Type B pancreatic cell (in vitro differentiated cells): ENCODE measurements around the gene FAM32A. TPM values are rescaled to one million over a fixed set of nuclear protein-coding genes. Genes with fewer than 3 reads are reported as not detected.

Experiments used
- DNase-seq: peaks from one replicate; pipeline ENCODE4 v3.0.0; 2021; ENCODE audit warnings: mixed read lengths; ENCODE audit not compliant: unreplicated experiment; ENCODE audit errors: extremely low spot score
- H3K27ac Mint-ChIP-seq: 2 replicates; pipeline ENCODE4 v1.8.0; 2021; ENCODE audit warnings: mild to moderate bottlenecking, mixed read lengths
- H3K27me3 Mint-ChIP-seq: 2 replicates; pipeline ENCODE4 v1.8.0; 2021; ENCODE audit warnings: mixed read lengths
- H3K36me3 Mint-ChIP-seq: 2 replicates; pipeline ENCODE4 v1.8.0; 2021; ENCODE audit warnings: mixed read lengths
- H3K4me1 Mint-ChIP-seq: one replicate; pipeline ENCODE4 v1.8.0; 2021; ENCODE audit warnings: mixed read lengths; ENCODE audit not compliant: unreplicated experiment
- H3K4me3 Mint-ChIP-seq: 2 replicates; pipeline ENCODE4 v1.8.0; 2021; ENCODE audit warnings: mild to moderate bottlenecking, mixed read lengths
- H3K9me3 Mint-ChIP-seq: 2 replicates; pipeline ENCODE4 v1.8.0; 2021; ENCODE audit warnings: mixed read lengths
- CTCF ChIP-seq: fragments of 200-600 bp; sonication (generic); conservative IDR thresholded peaks from 2 replicates; pipeline ENCODE4 v1.5.0; 2021; ENCODE audit warnings: antibody characterized with exemption, mild to moderate bottlenecking
- long read RNA-seq: library from polyadenylated mRNA; unstranded; transcript quantifications from one replicate; pipeline ENCODE4 v2.0.0, GENCODE V29; 2020
- total RNA-seq: library from RNA; stranded (reverse); gene quantifications from 2 replicates; pipeline ENCODE4 v1.2.1, GENCODE V29; 2021; ENCODE audit warnings: low replicate concordance

The FAM32A gene
- 84.6 and 89.0 TPM in 2 replicates for total RNA-seq
- long read RNA-seq, transcript FAM32A-204 (3 exons, 798 nt) = minor isoform, 18 of 715 reads
- long read RNA-seq, transcript FAM32A-205 (3 exons, 1,168 nt) = minor isoform, 102 of 715 reads
- long read RNA-seq, transcript FAM32A-201 (4 exons, 1,455 nt) = major isoform, 575 of 715 reads
- long read RNA-seq, partial matches to known transcripts = 9 of 715 reads
- long read RNA-seq, other reads (novel, unspliced or antisense) = 10 of 715 reads

- DNase-seq = peak; percentile 98
- Mint-ChIP-seq H3K9me3 (no peaks in the 10 kb centered on the region), H3K36me3 (peaks cover 14% of the 10 kb centered on the region), H3K4me3 (peak within 1 kb of the TSS; percentile 95), H3K4me1 (peaks cover 22% of the 10 kb centered on the region), H3K27me3 (no peaks in the 10 kb centered on the region), H3K27ac (peak within 1 kb of the TSS; percentile 98)
- peak; percentile 44 for TF ChIP-seq CTCF
Observed at GRCh38 chr19:16185123-16185767, at the start of gene FAM32A. Gene FAM32A, plus strand, starts transcription at chr19:16185410. Its CDS starts 33 bp downstream, at chr19:16185443.

- no peaks in the 10 kb centered on the region for H3K9me3 Mint-ChIP-seq
- H3K4me3 Mint-ChIP-seq = no peak overlapping the region
- no peak overlapping the region for H3K27ac Mint-ChIP-seq
- H3K27me3 Mint-ChIP-seq = no peaks in the 10 kb centered on the region
- no peaks in the 10 kb centered on the region for H3K4me1 Mint-ChIP-seq
- no peak for TF ChIP-seq CTCF
- peaks cover 32% of the 10 kb centered on the region for H3K36me3 Mint-ChIP-seq
- no peak for DNase-seq
Observed at GRCh38 chr19:16135430-16136127, 49.6 kb upstream of the FAM32A start.

GRCh38 chr19:16136185-16136999 is 48.8 kb upstream of the FAM32A start:
- Mint-ChIP-seq H3K9me3 (no peaks in the 10 kb centered on the region), H3K36me3 (peaks cover 27% of the 10 kb centered on the region), H3K27me3 (no peaks in the 10 kb centered on the region), H3K27ac (no peak overlapping the region), H3K4me3 (no peak overlapping the region), H3K4me1 (no peaks in the 10 kb centered on the region)
- no peak for DNase-seq
- TF ChIP-seq CTCF = no peak

- no peak for TF ChIP-seq CTCF
- H3K4me1 Mint-ChIP-seq = peaks cover 3% of the 10 kb centered on the region
Observed at GRCh38 chr19:16139752-16140151, 45.5 kb upstream of the FAM32A start.

GRCh38 chr19:16141043-16141442 is 44.2 kb upstream of the FAM32A start:
- H3K27me3 Mint-ChIP-seq = no peaks in the 10 kb centered on the region
- no peak for TF ChIP-seq CTCF
- H3K4me1 Mint-ChIP-seq = peaks cover 3% of the 10 kb centered on the region
- DNase-seq = no peak
- H3K27ac Mint-ChIP-seq = no peak overlapping the region
- H3K9me3 Mint-ChIP-seq = no peaks in the 10 kb centered on the region
- no peak overlapping the region for H3K4me3 Mint-ChIP-seq
- no peaks in the 10 kb centered on the region for H3K36me3 Mint-ChIP-seq

More at GRCh38 chr19:16139752-16140151, 45.5 kb upstream of the FAM32A start:
- no peak for DNase-seq
- H3K27ac Mint-ChIP-seq = no peak overlapping the region
- no peak overlapping the region for H3K4me3 Mint-ChIP-seq
- no peaks in the 10 kb centered on the region for H3K9me3 Mint-ChIP-seq
- peaks cover 6% of the 10 kb centered on the region for H3K36me3 Mint-ChIP-seq
- no peaks in the 10 kb centered on the region for H3K27me3 Mint-ChIP-seq
